ENCODE measurements around the gene SLCO3A1.

SLCO3A1 gene

DNA sequence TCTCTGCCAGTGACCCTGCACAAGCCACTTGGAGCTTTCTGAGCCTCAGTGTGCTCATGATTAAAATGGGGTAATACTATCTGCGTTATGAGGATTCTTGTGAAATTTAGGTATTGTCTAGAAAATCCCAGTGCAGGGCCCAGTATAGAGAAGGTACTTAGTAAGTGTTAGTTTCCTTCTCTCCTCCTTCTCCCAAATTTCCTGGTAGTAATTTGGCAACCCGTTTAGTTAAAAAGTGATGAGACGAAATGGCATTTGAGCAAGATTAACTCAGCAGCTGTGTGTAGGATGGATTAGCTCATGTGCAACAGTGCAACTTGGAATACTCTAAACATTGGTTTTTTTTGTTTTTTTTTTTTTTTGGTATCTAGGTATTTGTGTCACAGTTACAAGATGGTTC is 84.6 kb downstream of the SLCO3A1 start:
- DNase-seq (ENCODE audit: low read depth, low spot score) = no peak

DNA sequence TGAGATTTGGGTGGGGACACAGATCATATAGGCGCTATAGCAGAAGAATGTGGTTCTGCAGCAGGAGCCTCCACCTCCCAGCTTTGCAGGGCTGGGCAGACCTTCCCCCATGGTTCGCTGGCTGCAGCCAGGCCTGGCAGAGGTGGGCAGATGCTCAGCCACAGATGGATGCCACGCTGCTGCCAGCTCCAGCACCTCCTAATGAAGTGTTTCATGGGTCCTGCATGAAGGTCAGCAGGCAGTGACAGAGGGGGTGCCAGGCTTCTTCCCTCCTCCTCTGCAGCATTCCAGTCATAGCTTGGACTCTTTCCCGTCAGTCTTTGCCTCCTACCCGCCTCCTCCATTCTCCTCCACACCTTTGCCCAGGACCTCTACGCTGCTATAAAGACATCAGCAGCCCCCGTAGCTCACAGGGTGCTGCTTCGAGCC is 85.9 kb downstream of the SLCO3A1 start:
- DNase-seq (ENCODE audit: low read depth, low spot score) = no peak

DNA sequence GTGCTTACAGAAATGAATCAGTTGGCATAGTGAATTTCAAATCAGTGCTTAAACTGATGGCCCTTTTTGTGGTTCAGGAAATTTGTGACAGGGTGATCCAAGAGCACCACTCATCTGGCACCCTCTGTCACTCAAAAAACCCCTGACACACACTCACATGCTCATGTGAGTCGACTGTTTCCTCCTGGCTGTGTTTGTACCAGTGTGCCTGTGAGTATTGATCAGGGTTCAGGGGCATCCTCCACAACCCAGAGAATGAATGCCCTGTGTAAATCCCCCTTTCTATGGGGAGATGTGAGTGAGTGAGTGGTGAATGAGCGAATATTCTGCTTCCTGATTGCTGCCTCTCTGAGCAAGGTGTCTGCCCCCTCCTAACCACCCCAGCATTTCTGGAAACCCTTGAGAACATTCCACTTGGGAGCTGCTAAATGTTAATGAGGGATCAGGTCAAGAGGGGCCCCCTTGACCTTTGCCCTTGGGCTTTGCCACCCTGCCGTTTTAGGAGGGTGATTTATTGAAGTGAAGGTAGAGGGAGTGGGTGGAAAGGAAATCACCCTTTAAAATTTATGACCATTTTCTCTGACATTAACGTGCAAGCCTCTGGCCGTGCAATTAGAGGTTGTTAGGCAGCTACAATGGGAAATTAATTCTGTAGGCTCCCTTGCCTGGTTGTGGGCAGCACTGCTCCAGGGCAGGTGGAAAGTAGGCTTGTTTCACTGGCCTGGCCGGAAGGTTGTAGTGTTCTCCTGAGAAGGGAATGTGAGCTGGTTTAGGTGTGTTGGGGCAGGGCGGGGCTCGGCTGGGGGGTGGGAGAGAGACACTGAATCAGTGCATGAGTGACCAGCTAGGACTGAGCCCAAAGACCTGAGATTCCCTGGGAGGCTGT is 87.2 kb downstream of the SLCO3A1 start:
- no peak for DNase-seq (ENCODE audit: low read depth, low spot score)

DNA sequence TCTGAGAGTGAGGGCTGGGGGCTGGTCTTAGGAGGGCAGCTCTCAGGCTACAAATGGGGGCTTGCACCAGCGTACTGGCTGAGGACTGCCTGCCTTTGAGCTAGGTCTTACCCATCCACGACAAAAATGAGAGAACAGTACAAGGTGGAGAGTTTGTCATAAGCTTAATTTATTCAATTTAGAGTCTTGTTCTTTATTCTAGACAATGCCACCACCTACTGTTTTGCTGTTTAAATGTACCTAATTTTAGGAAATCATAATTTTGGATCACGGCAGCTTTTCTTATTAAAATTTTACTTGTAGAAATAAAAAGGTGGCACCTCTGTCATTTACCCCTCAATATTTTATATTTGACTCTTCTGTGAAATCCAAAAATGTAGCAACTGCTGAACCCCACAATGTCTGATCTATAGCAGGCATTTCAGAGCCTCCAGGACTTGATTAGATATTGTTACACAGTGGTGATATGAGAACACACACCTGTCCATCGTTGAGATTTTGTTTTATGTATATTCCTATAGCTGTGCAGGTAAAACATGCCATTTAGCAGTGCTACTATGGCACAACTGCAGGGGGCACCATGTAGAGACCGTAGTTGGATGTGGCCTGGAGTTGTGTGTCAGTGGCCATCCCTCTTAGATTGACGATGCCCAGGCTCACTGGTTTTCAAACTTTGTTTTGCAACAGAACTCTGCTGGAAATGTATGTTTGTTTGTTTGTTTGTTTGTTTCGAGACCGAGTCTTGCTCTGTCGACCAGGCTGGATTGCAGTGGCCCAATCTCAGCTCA is 88.6 kb downstream of the SLCO3A1 start:
- no peak for DNase-seq (ENCODE audit: low read depth, low spot score)

DNA sequence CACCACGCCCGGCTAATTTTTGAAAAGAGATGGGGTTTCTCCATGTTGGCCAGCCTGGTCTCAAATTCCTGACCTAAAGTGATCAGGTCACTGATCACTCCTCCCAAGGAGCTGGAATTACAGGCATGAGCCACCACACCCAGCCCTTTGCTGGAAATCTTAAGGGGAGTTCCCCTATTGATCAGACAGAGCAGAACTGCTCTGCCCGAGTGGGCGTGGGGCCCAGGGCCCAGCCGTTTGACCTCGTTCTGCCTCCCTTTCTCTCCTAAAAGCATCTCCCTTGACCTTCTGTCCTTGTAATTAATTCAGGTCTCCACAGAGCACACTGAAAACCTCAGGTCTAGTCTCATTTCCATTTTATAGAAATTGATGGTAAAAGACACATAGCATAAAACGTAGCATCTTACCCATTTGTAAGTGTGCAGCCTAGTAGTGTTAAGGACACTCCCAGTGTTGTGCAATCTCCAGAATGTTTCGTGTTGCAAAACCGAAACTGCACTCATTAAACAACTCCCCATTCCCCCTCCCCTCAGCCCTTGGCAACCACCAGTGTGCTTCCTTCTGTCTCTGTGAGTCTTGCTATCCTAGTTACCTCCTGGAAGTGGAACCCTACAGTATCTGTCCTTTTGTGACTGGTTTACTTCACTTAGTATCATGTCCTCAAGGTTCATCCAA is 89.3 kb downstream of the SLCO3A1 start:
- DNase-seq (ENCODE audit: low read depth, low spot score) = peak; percentile 62

DNA sequence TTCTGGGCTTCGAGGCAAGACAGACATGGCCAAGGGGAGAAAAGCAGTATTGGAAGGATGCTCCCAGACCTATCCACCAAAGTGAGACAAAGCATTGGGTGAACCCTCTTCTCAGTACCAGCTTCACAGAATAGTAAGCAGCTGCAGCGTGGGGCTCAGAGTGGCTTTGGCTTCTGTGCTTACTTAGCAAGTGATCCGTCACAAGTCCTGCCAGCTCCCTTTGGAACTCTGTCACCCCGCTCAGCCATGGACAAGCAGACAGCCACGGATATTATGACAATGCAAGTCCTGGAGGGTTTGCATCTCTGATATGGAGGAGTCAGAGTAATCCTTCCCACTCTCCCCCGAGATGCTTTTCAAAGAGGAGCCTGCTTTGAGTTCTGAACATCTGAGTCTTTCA is 90.8 kb downstream of the SLCO3A1 start:
- DNase-seq (ENCODE audit: low read depth, low spot score) = no peak

DNA sequence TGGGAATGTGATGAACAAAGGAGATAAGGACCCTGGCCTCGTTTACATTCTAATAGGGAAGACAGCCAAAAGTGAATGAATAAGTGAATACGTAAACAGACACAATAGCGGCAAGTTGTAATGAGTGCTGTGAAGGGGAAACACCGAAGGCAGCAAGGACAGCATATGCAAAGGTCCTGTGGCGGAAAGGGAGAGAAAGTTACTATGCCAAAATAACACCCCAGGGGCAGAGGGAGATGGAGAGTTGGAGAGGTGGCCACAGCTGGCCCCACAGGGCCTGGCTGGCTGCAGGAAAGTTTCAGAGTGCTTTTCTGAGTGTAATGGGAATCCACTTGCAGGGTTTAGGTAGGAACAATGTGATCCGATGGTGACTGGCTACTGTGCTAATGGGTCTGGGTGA is 91.9 kb downstream of the SLCO3A1 start:
- no peak for DNase-seq (ENCODE audit: low read depth, low spot score)

DNA sequence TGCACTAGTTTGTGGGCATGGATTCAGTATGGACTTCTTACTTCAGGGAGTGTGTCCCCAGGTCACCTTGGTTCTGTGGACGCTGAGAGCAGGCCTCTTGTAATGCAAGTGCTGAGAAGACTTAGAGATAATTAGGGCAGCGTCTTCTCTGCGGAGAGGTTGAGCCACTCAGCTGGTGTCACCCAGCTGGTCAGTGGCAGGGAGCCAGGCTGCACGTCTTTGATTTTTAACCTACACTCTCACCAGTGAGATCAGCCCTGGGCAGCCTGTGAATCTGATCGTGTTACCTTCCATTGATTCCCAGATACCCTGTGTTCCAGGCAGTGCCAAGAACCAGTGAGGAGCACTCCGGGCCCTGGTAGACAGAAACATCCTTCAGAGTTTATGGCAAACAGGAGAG is 92.6 kb downstream of the SLCO3A1 start:
- DNase-seq (ENCODE audit: low read depth, low spot score) = no peak

DNA sequence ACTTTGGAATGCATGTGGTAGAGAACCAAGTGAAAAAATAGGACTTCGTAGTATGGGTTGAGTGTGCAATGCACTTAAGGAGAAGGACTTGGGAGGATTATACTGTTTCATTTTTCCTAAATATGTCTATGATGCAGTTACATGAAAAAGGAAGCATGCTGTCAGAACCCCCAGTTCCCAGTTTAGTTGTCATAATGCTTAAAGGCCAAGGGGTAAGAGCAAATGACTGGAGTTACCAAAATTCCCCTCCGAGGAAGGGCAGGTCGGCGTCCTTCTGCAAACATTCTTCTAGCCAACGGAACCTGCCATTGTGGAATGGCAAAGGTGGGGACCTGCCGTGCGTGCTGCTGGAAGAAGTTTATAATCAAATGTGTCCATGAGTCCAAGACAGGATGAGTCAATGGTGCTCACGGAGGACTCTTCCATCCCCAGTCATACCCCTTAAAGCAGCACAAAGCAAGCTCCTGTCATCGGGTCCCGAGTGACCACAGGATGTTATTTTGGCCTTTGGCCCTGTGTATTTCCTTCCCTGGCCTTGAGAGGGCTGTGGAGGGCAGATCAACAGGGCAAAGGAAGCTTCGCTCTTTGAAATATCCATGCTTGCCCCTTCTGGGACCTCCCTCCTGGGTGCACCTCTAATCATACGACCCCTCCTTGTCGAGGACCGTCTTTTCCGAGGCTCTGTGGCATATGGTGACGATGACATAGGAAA is 93.2 kb downstream of the SLCO3A1 start:
- no peak for DNase-seq (ENCODE audit: low read depth, low spot score)

DNA sequence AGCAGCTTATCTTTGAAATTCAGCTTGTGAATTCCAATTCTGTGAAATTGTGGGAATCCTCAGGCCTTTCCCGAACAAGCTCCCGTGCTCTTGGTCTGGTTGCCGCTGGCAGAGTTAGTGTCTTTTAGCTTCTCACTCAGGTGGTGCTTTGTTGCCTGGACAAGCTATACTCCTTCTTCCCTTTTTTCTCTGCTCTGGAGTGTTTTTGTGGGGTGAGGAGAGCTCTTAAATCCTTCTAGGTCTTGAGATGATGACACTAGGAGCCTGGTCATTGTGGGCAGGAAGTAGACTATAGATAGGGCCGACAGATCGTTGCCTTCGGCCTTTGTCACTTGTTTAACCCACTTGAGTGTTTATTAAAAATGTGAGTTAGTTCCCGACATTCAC is 93.8 kb downstream of the SLCO3A1 start:
- no peak for DNase-seq (ENCODE audit: low read depth, low spot score)

DNA sequence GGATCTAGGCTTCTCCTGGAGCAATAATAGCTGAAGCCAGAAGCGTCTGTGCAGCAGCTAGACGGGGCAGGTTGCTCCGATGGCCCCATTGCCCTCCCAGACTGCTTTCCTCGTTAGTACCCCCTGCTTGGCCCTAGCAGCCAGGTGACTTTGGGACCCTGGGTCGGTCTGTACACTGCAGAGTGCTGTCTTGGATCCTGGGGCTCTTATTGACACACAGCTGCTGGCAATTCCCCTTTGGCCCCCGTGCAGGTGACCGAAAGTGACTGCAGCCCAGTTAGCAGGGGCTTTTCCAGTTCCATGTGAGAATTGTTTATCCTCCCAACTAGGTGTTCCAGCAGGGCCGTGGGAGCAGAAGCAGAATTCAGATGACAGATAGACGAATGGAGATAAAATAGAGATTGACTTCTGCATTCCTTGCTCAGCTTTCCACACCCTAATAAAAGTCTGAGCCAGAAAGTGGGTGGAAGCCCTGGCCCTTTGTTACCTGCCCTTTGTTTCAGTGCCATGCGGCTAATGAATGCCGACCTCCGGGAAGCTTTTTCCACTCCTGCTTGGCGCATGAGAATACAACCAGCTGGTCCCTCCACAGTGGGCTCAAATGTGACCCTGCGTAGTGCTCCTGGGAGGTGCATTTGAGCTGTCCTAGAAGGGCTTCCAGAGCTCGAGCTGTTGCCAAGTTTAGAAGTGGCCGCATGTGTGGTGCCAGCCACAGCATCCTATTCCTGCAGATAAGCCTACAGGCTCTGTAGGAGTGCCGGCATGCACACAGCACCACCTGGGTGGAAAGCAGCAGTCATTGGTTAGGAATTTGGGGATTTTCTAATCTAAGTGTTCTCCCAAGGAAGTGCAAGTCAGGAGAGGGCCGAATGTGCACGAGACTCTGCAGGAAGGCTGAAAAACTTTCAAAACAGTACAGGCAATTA is 94.4 kb downstream of the SLCO3A1 start:
- peak; percentile 81 for DNase-seq (ENCODE audit: low read depth, low spot score)

DNA sequence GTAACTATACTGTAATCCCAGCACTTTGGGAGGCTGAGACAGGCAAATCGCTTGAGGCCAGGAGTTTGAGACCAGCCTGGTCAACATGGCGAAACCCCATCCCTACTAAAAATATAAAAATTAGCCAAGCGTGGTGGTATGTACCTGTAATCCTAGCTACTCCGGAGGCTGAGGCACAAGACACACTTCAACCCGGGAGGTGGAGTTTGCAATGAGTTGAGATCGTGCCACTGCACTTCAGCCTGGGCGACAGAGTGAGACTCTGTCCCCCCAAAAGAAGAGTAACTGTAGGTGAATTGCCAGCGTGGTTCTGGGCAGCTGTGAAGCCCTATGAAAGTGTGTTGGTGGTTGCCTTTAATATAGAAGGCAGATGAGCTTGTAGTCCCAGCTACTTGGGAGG is 95.9 kb downstream of the SLCO3A1 start:
- DNase-seq (ENCODE audit: low read depth, low spot score) = no peak

DNA sequence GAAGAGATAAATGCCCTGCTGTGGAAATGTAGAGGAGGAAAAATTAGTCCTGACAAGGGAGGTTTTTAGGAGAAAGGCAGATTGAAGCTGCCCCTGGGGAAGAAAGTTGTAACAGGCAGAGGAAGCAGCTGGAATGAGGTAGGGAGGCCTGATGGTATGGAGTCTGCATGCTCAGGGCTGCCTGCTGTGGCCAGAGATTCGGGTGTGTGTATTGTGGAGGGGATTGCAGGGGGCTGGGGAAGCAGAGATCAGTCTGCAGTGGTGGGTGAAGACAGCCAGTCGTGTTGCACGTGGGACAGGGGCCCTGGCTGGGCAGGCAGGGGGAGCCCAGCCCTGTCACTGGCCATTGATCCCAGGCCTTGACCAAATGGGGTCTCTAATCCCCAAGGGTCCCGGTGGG is 96.5 kb downstream of the SLCO3A1 start:
- no peak for DNase-seq (ENCODE audit: low read depth, low spot score)

DNA sequence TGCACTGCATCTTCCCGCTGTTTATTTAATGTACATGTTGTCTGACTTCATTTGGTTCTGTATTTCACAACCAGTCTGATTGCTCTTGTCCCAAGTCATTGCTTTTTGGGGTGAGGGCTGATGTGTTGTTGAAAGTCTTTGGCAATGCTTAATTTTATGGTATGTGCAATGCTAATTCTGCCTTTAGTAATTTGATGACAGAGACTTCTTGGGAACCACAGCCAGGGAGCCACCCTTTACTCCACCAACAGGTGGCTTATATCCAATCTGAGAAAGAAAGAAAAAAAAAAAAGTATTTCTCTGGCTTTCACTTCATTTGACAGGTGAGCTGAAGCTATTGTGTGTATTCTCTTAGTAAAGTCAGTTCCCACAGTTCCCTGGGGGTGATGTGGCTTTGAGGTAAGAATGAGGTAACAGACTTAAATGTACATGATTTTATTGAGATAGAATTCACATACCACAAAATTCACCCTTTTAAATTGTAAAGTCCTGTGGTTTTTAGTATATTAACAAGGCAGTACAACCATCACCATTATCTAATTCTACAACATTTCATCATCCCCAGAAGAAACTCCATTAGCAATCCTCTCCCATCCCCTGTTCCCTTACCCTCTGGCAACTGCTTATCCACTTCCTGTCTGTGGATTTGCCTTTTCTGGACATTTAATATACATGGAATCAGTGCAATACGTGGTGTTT is 97.3 kb downstream of the SLCO3A1 start:
- no peak for DNase-seq (ENCODE audit: low read depth, low spot score)

DNA sequence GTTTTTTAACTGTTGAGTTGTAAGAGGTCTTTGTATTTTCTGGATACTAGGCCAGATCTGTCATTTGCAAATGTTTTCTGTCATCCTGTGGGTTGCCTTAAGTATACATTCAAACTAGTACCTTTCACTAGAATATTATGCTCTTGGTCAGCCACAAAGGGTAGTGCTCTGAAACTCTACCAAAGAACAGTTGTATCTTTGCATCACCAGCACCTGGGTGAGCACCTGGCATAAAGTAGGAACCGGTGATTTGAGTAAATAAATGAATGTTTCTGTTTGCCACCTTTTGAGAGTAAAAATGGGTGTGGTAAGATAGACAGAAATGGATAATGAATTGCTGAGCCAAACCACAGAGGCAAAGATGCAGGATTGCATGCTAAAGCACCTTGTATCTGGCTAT is 98.7 kb downstream of the SLCO3A1 start:
- DNase-seq (ENCODE audit: low read depth, low spot score) = no peak

DNA sequence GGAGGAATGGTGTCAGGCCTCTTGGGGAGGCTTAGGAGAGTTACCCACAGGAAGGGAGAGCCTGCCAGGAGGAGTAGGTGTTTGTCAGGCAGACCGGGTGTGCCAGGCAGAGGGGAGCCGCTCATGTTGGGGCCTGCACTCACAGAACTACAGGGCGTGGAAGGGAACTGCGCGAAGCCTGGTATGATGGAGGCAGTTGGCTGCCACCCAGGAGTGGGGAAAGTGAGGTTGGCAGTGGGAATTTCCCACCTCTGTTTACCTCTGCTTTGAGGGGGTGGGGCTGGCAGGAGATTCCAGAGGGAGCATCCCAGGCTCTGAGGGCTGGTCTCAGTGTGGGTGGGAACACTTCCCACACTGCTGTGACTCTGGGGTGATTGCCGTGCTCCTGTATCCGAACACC is 99.9 kb downstream of the SLCO3A1 start:
- DNase-seq (ENCODE audit: low read depth, low spot score) = no peak

DNA sequence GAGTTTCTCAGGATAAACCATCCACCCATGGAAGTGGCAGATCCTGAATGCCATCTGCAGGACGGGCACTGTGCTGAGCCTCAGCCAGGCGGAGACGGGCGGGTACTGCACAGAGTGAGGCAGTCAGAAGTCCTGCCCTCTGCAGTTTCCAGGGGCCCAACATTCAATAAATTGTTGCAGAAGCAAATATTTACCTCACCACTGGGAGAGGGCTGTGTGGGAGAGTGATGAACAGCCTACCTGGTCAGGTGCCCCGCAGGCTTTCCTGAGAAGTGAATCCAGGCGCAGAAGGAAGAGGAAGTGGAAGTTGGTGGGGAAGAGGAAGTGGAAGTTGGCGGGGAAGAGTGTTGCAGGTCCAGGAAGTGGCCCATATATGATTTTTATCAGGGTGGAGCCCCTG is 100.8 kb downstream of the SLCO3A1 start:
- DNase-seq (ENCODE audit: low read depth, low spot score) = no peak

DNA sequence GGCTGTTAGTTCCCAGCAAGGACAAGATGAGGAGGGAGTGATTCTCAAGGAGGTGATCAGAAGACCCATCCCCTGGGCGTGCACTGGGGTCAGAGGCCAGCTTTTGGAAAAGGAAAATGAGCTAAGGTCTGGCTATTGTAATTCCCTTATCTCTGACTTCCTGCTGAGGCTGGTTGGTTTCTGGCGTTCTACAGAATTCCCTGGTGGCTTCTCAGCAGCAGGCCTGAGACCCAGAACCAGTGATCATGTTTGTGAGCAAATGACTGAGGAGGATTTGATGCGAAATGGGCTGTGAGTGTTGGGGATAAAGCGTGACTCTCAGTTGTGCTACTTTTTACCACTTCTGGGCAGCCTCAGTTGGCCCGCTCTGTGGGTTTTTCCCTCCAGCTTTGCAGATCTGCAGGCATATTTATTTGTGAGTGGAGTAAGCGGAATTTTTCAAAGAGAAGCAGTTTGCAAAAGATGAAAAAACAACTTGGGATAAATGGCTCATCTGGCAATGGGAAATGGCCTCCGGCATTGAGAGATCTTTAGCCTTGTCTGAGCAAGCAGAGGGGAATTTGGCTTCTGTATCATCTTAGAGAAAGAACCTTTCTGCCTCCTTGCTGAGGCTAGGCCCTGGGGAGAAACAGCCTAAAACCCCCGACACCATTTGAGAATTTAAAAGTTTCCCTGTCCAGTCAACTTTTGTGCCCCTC is 102.7 kb downstream of the SLCO3A1 start:
- no peak for DNase-seq (ENCODE audit: low read depth, low spot score)

DNA sequence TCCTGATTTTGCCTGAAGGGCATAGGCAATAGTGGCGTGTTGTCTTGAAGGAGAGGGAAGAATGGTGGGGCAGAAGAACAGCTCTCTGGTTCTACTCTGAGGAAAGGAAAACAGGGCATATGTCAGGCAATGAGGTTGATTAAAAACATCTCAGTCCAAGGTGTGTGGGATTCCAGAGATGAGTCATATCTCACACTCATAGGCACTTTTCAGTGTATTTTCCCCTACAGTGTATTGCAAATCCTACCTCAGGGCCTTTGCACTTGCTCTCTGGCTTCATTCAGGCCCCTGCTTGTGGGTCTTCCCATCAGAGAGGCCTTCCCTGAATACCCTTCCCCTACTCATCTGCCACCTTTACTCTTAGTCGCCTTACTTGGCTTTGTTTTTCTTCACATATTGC is 107.8 kb downstream of the SLCO3A1 start:
- DNase-seq (ENCODE audit: low read depth, low spot score) = no peak
